Osteoblast (primary cell): Measurements from ENCODE around the gene RPS29. TPM values are rescaled to one million over a fixed set of nuclear protein-coding genes. Genes with fewer than 3 reads are reported as not detected.

Experiments
- DNase-seq: peaks from one replicate; pipeline ENCODE4 v3.0.0; 2011; ENCODE audit warnings: low spot score, mixed read lengths; ENCODE audit not compliant: insufficient read length; ENCODE audit errors: missing footprints
- H2AFZ ChIP-seq: 2 replicates; pipeline ENCODE4 v1.6.0; 2011; ENCODE audit warnings: mild to moderate bottlenecking, low read length
- H3K27ac ChIP-seq: 2 replicates; pipeline ENCODE4 v1.5.1; 2011; ENCODE audit warnings: mild to moderate bottlenecking, low read depth, low read length, moderate library complexity
- H3K27me3 ChIP-seq: 2 replicates; pipeline ENCODE4 v1.6.0; 2012; ENCODE audit warnings: mild to moderate bottlenecking, control low read depth, inconsistent platforms, low read length, moderate library complexity; ENCODE audit not compliant: insufficient read depth
- H3K36me3 ChIP-seq: 2 replicates; pipeline ENCODE4 v1.5.1; 2011; ENCODE audit warnings: mild to moderate bottlenecking, low read length, control low read depth, moderate library complexity; ENCODE audit not compliant: insufficient read depth
- H3K4me1 ChIP-seq: 2 replicates; pipeline ENCODE4 v1.5.1; 2011; ENCODE audit warnings: mild to moderate bottlenecking, low read length, control low read depth, moderate library complexity; ENCODE audit not compliant: insufficient read depth
- H3K4me2 ChIP-seq: 2 replicates; pipeline ENCODE4 v1.6.0; 2011; ENCODE audit warnings: mild to moderate bottlenecking, low read length; ENCODE audit not compliant: insufficient read depth
- H3K4me3 ChIP-seq: fragments of 200-600 bp; sonication (generic); 3 replicates; pipeline ENCODE4 v1.5.1; 2012; ENCODE audit warnings: mild to moderate bottlenecking, low read length, inconsistent platforms; ENCODE audit not compliant: insufficient read depth
- H3K79me2 ChIP-seq: 2 replicates; pipeline ENCODE4 v1.6.0; 2012; ENCODE audit warnings: mild to moderate bottlenecking, low read length, control low read depth, inconsistent platforms; ENCODE audit not compliant: insufficient read depth
- H3K9me3 ChIP-seq: 2 replicates; pipeline ENCODE4 v1.5.1; 2011; ENCODE audit warnings: low read depth, low read length, control low read depth
- H4K20me1 ChIP-seq: 2 replicates; pipeline ENCODE4 v1.6.0; 2012; ENCODE audit warnings: mild to moderate bottlenecking, low read length, control low read depth; ENCODE audit not compliant: insufficient read depth
- CTCF ChIP-seq: IDR thresholded peaks from 2 replicates; pipeline ENCODE4 v1.5.1; 2011; ENCODE audit warnings: mild to moderate bottlenecking, low read depth, low read length, moderate library complexity; ENCODE audit errors: extremely low read depth
- total RNA-seq: library from RNA; depleted of rRNA; stranded (reverse); fragments of >200 nt; gene quantifications from 2 replicates; pipeline ENCODE4 v1.2.3, GENCODE V29; 2012

RPS29 gene
- total RNA-seq, 1 donor: 4,153 TPM

- no peak for TF ChIP-seq CTCF
- Histone ChIP-seq H3K4me2 (no peak overlapping the region), H3K27ac (no peak overlapping the region)
Observed at GRCh38 chr14:49553106-49553505, 33.1 kb downstream of the RPS29 start.

GRCh38 chr14:49551569-49551968 is 34.6 kb downstream of the RPS29 start:
- no peak for TF ChIP-seq CTCF
- no peak overlapping the region for H3K4me2 ChIP-seq
- H3K4me3 ChIP-seq: no peak overlapping the region
- H3K79me2 ChIP-seq: no peaks in the 10 kb centered on the region
- H3K27me3 ChIP-seq: no peaks in the 10 kb centered on the region
- no peak for DNase-seq
- H3K9me3 ChIP-seq: no peaks in the 10 kb centered on the region
- H2AFZ ChIP-seq: no peak overlapping the region
- H3K27ac ChIP-seq: no peak overlapping the region
- H3K4me1 ChIP-seq: no peaks in the 10 kb centered on the region
- no peaks in the 10 kb centered on the region for H3K36me3 ChIP-seq
- no peaks in the 10 kb centered on the region for H4K20me1 ChIP-seq

More at GRCh38 chr14:49553106-49553505, 33.1 kb downstream of the RPS29 start:
- no peaks in the 10 kb centered on the region for H3K27me3 ChIP-seq
- no peak for DNase-seq
- H2AFZ ChIP-seq: no peak overlapping the region
- H3K79me2 ChIP-seq: no peaks in the 10 kb centered on the region
- H3K4me1 ChIP-seq: no peaks in the 10 kb centered on the region
- H3K4me3 ChIP-seq: no peak overlapping the region
- no peaks in the 10 kb centered on the region for H4K20me1 ChIP-seq
- H3K36me3 ChIP-seq: no peaks in the 10 kb centered on the region
- H3K9me3 ChIP-seq: no peaks in the 10 kb centered on the region

GRCh38 chr14:49550286-49551184 is 35.6 kb downstream of the RPS29 start:
- H3K4me2 ChIP-seq: no peak overlapping the region
- DNase-seq: peak; percentile 85
- no peak overlapping the region for H2AFZ ChIP-seq
- no peaks in the 10 kb centered on the region for H3K27me3 ChIP-seq
- no peaks in the 10 kb centered on the region for H3K79me2 ChIP-seq
- no peaks in the 10 kb centered on the region for H3K36me3 ChIP-seq
- H3K9me3 ChIP-seq: no peaks in the 10 kb centered on the region
- H4K20me1 ChIP-seq: no peaks in the 10 kb centered on the region
- H3K4me1 ChIP-seq: no peaks in the 10 kb centered on the region
- H3K4me3 ChIP-seq: no peak overlapping the region
- H3K27ac ChIP-seq: no peak overlapping the region
- peak; percentile 50 for TF ChIP-seq CTCF

- Histone ChIP-seq H4K20me1 (no peaks in the 10 kb centered on the region), H3K79me2 (no peaks in the 10 kb centered on the region), H3K27ac (no peak overlapping the region), H3K9me3 (no peaks in the 10 kb centered on the region), H3K4me1 (no peaks in the 10 kb centered on the region), H3K4me3 (no peak overlapping the region), H3K4me2 (no peak overlapping the region), H3K27me3 (no peaks in the 10 kb centered on the region), H2AFZ (no peak overlapping the region), H3K36me3 (no peaks in the 10 kb centered on the region)
- DNase-seq: peak; percentile 61
- no peak for TF ChIP-seq CTCF
Observed at GRCh38 chr14:49549881-49550280, 36.3 kb downstream of the RPS29 start.
